GM19328 (cell line): ENCODE results near the gene ABLIM2.
"Not testable (repeated sequence)": the region's sequence is repeated elsewhere in the genome, so short reads cannot be mapped to it uniquely, and the experiment has no call there.

ENCODE experiments used
- ATAC-seq: cut with Tn5 transposase; IDR thresholded peaks from one replicate; pipeline ENCODE4 v1.9.1; 2021; ENCODE audit warnings: mild to moderate bottlenecking, moderate library complexity; ENCODE audit not compliant: unreplicated experiment

Gene ABLIM2

DNA sequence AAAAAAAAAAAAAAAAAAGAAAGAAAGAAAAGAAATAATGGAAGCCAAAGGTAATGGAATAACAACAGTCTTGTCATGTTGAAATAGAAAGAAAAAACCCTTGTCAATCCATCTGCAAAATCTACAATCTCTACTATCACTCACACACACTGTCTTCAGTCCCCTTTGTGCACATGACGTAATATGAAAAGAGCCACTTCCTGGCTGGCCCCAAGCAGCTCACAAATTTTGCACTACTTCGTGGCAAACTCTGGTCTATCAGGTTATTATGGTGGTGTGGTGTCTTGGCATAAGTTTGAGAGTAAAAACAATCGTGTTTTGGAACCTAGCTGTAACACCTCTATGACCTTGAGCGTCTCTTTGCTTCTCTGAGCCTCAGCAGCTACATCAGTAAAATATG lies 210.7 kb downstream of the ABLIM2 start:
- ATAC-seq = no peak

DNA sequence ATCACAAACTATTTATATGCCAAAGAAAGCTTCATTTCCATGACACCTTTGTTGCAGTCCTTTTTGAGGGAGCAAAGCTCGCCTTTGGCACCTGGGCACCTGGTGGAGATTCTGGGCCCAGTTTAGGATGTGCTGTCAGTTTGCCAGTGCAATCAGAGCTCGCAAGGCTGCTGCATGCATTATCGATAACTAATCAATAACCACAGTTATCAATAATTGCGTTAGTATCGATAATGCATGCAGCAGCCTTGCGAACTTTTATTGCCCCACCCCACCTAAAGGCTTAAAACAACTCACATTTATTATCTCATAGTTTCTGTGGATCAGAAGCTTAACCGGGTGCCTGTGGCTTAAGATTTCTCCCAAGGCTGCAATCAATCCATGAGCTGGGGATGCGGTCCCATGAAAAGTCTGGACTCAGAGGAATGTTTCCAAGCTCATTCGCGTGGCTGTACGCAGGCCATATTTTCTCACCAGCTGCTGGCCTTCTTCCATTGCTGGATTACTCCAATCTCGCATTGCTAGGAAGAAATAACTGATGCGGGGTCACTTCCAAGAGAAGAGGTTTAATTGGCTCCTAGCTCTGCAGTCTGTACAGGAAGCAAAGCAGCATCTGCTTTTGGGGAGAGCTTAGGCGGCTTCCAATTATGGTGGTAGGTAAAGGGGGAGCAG lies 212.8 kb downstream of the ABLIM2 start:
- no peak for ATAC-seq

DNA sequence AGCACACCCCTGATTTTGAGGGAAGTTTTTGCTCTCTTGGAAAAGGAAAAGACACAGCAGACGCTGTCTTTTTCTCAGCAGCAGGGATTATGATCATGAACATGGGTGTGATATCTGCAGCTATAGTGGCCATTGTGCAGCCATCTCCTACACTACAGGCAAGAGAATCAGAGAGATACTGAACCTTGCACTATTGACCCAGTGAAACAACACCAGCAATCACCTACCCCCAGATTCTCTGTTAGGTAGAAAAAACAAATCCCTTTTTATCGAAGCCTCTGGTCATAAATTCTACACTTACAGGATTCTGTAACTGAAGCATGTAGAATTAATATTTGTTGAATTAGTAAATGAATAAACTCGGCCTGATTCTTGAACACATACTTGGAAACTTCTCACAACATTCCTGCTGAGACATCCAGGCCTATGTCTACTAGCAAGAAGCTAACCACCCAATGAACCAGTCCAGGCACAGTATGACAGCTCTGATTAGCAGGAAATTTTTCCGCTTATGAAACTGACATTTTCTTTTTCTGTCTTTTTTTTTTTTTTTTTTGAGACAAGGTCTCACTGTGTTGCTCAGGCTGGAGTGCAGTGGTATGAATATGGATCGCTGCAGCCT lies 213.9 kb downstream of the ABLIM2 start:
- ATAC-seq = no peak

DNA sequence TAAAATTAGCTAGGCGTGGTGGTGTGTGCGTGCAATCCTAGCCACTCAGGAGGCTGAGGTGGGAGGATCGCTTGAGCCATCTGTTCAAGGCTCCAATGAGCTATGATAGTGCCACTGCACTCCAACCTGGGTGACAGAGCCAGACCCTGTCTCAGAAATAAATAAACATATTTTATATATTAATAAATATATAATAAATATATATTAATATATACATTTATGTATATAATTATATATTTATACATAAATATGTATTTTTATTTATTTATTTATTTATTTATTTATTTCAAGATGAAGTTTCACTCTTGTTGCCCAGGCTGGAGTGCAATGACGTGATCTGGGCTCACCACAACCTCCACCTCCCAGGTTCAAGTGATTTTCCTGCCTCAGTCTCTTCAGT lies 214.9 kb downstream of the ABLIM2 start:
- ATAC-seq = not testable (repeated sequence)

DNA sequence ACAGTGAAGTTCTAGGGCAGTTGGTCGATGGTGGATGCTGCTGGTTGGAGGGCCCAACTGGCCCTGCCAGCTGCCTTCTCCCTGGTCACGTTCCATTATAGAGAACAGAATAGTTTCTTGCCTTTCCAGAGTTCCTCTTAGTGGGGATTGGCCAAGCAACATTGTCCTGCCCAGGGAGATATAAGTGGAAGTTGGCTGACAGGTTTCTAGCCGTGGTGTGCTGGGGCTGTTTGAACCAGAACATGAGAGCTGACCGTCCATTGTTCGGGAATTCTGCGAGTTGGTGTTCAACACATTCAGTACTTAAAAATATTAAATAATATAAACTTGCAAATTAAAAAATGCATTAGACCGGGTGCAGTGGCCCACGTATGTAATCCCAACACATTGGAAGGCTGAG lies 215.4 kb downstream of the ABLIM2 start:
- ATAC-seq = no peak

DNA sequence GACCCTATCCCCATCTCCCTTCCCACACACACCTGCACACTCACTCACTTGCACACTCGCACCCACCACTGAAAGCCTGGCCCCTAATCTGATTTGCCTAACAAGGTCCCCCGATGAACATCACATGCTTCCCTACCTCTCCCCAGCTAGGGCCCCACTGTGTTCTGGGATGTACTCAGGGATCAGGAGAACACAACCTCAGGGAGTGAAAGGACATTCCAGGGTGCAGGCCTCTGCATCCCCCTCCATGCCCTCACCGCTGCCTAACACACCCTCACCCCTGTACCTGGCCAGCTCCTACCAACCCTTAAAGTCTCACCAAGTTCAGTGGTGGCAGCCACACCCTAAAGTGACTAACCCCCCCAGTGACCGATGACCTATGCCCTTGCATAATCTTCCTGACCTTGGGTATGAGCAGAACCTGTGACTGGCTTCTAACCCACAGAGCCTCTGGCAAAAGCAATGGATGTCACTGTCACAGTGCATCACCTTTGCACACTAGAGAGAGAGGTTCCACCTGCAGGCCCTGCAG lies 216.6 kb downstream of the ABLIM2 start:
- no peak for ATAC-seq

DNA sequence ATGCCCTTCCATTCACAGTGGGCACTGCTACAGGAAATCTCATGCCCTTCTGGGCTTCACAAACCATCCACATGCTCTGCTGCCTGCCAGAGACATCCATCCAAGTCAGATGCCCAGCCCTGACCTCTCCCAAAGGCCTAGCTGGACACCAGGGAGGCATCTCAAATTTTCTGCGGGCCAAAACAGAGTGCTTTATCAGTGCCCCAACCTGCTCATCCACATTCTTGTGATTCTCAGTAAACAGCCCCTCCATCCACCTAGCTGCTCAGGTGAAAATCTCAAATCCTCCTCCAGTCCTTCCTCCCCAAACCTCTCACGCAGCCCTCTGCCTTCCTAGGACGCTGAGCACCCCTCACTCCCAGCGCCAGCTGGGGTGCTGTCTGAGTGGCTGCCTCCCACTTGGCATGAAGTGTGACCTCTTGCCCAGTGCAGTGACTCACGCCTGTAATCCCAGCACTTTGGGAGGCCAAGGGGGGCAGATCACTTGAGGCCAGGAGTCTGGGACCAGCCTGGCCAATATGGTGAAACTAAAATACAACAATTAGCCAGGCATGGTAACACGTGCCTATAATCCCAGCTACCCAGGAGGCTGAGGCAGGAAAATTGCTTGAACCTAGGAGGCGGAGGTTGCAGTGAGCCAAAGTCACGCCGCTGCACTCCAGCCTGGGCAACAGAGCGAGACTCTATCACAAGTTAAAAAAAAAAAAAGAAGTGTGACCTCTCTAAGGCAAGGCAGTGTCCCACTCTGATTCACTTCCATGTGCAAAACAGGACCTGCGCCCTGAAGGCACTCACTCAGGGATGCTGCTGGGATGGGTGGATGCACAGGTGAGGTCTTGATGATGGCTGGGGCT lies 217.3 kb downstream of the ABLIM2 start:
- no peak for ATAC-seq

DNA sequence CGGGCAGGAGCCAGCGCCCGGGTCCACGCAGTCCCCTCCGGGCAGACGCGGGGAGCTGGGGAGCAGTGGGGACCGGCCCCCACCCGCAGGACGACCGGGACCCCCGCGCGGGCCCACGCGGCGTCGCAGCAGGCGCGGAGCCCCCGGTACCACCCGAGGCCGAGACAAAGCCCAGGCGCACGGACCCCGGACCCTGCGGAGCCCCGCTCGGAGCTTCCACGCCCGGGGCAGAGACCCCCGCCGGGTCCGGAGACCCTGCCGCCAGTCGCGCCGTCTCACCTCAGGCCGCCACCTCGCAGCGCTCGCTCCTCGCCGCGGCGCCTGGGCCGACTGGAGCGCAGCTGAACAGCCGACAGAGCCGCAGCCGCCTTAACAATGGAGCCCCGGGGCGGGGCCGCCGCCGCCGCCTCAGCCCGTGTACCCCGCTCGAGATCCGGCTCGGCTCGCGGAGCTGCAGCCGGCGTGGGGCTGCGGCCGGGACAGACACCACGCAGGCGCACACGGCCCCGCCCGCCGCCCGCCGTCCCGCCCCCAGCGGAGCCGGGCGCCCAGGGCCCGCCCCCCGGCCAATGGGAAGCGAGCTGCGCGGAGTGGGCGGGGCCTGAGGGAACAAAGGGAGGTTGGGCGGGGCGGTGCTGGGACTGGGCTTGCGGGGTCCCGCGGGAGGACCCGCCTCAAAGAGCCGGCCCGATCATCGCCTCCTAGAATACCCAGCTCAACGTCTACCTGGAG lies 219.1 kb downstream of the ABLIM2 start, which contains the start of gene AFAP1:
TSS of gene AFAP1 (minus strand) at position 485 of the 732 bp plus-strand sequence. CDS start 67,783 bp downstream, outside the sequence.
- no peak for ATAC-seq

DNA sequence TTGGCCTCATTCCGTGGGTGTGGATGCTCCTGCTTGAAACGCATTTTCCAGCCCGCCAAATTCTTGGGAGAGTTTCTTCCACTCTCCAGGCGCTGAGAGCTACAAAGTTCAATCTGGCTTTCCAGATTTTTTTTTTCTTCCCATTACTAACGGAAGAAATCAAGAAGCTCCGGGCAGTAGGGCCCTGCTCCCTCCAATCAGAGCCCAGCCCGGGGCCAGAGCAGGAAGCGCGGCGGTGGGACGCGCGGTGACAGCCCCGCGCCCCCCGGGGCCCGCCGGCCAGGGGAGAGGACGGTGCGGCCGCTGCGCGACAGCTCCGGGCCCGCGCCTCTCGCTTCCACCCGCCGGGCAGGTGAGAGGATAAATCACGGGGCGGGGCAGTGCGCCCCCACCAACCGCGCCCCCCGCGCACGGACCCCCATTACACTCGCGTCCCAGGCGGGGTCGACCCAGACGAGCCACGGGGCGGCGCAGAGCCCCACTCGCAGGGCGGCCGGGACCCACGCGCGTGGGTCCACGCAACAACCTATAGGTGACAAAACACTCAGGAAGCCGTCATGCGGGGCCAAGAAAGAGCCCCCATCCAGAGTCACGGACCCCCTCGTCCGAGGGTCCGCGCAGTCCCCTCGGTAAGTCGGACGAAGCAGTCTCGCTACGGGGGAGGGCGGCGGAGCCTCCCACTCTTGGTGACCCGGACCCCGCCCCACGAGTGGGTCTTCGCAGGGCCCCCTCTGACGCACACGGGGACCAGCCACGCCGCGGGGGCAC lies 219.8 kb downstream of the ABLIM2 start:
- no peak for ATAC-seq

DNA sequence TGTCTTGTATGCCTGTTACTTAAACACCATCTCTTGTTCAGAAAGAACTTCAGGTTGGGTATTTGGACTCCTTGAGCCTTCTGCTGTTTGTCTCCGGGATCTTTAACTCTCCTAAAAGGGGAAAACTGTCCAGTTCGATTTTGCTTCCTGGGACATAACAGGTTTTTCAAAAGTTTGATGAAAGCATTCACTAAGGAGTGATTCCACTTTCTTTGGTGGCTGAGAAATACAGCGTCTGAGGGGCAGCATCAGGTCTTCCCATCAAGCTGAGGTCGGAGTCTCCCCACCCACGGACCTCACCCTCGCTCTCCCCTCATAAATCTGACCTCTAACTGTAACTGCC lies 220.4 kb downstream of the ABLIM2 start:
- no peak for ATAC-seq

DNA sequence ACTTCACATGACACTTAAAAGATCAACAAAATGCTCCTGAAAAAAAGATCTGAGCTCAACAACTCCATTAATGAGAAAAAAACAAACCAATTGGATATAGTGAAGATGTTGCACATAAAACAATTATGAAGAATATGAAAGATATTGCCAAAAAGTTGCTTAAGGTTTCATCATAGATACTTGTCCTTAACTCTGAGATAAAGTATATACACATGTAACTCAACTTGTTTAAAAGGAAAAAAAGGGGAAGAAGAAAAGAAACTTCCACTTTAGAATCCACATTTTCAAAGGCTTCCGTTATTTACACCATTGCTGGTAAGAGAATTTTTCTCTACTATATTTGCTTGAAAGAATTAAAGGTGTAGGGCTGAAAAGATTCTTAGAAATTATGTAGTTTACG lies 221.6 kb downstream of the ABLIM2 start:
- ATAC-seq = no peak

DNA sequence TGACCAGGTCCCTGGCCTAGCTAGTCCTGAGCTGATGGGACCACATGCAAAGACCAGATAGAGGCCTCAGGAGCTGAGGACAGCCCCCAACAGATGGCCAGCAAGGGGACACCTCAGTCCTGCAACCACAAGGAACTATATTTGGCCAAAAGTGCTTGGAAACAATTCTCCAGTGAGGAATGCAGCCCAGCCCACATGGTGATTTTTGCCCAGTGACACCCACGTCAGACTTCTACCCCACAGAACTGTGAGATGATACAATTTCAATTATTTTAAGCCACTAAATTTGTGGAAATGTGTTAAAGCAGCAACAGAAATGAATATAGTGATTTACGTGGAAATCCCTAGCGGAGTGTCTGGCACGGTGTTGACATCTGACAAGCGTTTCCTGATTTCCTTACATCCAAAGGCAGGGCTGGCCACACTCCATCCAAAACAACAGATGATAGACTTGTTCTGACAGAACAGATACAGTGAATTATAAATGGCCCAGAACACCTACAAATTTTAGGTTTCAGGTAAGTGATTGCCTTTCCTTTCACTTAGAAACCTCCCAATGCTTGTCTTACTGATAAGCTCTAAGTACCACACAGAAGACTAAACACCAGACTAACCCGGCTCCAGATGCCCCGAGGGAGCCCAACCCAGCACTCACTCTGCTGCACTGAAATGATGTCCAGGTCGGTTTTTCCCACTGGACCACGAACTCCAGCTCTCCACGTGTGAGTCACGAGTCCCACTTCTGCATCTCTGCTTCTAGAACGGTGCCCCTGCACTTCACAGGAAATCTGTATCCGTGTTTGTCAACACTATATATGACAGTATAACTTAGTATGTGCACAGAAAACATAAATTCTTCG lies 224.7 kb downstream of the ABLIM2 start:
- ATAC-seq = no peak

DNA sequence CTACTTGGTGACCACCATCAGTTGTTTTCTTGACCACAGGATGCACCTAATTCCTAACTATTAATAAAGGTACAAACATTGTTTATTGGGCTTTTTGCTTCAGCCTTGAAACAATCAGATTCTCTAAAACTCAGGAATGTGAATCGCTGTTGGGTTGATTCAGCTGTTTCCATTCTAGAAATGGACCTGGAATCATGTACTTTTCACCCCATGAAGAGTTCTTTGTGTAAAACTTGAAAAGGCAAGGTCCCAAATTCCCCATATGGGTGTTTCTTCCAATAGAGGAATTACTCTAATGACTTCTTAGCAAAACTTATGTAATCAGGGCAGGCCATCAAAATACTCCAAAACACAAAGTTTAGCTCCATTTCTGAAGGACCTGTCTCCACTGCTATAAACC lies 226.3 kb downstream of the ABLIM2 start:
- no peak for ATAC-seq

DNA sequence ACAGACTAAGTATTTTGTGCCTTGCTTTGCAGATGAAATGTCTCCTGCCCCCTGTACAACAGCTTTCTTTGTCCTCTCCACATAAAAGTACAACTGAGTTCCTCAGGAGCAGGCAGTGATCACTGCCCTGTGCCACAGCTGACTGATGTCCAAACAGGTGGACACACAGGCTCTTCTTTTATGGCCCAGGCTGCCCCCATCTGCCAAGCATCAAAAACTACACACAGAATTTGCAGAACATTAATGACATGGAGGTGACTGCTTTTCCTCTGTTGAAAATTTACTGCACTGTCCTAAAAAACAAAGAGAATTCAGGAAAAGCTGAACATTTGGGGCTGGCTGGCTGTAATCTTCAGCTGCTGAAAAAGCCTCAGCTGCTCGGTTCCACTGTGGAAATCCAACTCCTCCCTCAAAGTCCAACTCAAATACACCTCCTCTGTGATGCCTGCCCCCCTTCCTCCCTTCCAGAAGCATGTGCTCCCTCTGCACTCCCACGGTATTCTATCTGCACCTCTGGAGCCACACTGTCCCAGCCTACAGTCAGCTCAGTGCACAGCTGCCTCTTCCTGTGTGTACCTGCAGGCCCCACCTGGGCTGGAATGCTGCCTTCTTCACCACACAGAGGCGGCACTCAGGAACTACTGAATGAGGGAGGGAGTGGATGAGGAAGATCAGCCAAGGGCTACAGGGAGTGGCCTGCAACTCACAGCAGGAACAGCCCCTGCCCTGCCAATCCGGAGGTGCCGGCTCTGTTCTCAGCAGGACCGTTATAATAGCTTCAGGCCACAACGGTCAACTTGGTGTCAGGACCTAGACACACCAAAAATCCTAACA lies 229.3 kb downstream of the ABLIM2 start:
- ATAC-seq = no peak

DNA sequence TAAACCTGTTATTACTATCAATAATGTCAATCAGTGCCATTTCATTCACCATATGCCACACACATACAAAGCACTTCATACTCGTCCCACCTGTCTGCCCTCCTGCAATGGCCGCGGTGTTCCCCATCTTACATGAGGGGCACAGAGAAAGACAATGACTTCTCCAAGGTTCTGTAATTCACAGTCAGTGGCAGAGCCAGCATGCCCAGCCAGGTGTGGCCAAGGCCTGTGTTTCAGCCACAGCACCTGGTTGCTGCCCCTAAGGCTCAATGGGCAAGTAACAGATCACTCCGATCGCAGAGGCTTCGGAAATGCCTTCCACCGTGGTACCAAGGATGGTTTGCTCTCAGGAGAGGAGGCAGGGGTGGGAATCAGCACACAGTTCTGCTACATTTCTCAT lies 229.9 kb downstream of the ABLIM2 start:
- ATAC-seq = no peak

DNA sequence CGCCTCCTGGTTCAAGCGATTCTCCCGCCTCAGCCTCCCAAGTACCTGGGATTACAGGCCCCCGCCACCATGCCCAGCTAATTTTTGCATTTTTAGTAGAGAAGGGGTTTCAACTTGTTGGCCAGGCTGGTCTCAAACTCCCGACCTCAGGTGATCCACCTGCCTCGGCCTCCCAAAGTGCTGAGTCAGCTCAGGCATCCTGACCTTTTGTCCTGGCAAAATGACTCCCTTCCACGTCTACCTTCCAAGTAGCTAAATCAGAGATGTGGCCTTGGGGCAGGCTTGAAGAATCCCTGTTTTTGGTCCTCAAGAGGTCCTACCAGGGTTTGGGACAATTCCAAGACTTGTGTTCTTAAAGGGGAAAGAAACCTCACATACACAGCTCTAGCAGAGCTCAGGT lies 231.8 kb downstream of the ABLIM2 start:
- ATAC-seq = no peak

DNA sequence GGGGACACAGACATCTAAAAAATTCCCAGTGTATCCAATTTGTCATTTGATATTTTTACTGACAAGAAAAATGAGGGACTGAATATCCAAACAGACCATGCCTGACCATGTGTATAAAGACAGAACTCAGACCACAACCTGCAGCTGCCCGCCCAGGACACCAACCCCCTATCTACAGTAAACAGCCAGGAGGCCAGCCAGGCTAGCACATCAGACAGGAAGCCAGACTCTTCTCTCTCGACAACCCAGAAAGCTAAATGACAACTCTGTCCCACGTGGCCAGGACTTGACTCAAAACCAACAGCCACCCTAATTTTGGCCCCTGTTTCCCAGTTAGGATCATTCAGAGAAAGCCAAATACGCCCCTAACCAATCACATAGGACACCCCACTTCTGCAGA lies 234.0 kb downstream of the ABLIM2 start:
- no peak for ATAC-seq

DNA sequence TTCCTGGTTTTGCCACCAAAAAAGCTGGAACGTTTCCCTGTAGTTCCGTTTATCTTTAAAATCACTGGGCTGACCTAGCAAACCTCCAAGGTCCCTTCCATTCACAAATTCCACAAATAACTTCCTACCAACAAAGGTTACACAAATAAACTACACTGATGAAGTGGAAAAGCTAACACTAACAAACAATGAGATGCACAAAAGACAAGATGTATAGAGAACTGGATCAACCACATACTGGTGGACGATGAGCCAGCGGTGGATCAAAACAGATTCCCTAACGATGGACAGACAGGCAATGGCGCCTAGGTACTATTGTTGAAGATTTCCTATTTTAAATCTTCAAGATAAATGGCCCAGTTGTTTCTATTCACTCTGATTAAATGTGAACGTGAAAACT lies 234.4 kb downstream of the ABLIM2 start:
- no peak for ATAC-seq

DNA sequence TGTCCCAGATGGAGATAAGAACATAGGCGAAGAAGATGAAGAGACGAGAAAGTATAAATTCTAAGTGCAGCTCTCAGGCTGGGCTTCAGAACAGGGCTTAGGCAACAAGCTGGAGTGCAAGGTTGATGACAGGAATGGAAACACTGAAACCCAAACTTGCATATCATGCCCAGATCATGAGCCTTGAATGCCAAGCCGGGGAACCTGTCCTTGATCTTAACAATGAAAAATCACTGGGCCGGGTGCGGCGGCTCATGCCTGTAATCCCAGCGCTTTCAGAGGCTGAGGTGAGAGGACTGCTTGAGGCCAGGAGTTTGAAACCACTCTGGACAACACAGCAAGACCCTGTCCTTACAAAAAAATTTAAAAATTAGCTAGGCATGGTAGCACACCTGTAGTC lies 236.1 kb downstream of the ABLIM2 start:
- no peak for ATAC-seq
